Prostate gland (tissue), 2 donors: ENCODE results near the gene SACM1L. TPM values are rescaled to one million over a fixed set of nuclear protein-coding genes. Genes with fewer than 3 reads are reported as not detected.

Experiments used
- DNase-seq: peaks from one replicate; pipeline ENCODE4 v3.0.0-alpha.2; 2019; ENCODE audit warnings: low spot score
- H3K27ac ChIP-seq, 2 donors: fragments of 200-600 bp; sonication (generic); 2 replicates each; pipeline ENCODE4 v1.5.1; 2017 to 2019
- H3K27me3 ChIP-seq: fragments of 200-600 bp; sonication (generic); replicated peaks from 2 replicates; pipeline ENCODE4 v1.5.1; 2019; ENCODE audit not compliant: insufficient read depth
- H3K36me3 ChIP-seq, 2 donors: fragments of 200-600 bp; sonication (generic); 1 replicate in 1 of 2; 2 replicates in 1 of 2; pipeline versions ENCODE4 v1.5.1 to v1.8.1; 2017 to 2019
- H3K4me1 ChIP-seq: fragments of 200-600 bp; sonication (generic); replicated peaks from 2 replicates; pipeline ENCODE4 v1.5.1; 2019
- H3K4me3 ChIP-seq, 2 donors: fragments of 200-600 bp; sonication (generic); 2 replicates each; pipeline ENCODE4 v1.5.1; 2017 to 2019
- H3K9me3 ChIP-seq: fragments of 200-600 bp; sonication (generic); 2 replicates; pipeline ENCODE4 v1.5.1; 2017
- POLR2A ChIP-seq: fragments of 450-650 bp; IDR thresholded peaks from one replicate; pipeline ENCODE4 v1.6.1; 2016; ENCODE audit warnings: antibody characterized with exemption, mild to moderate bottlenecking
- POLR2AphosphoS5 ChIP-seq: sonication (generic); formaldehyde crosslinking; IDR thresholded peaks from one replicate; pipeline ENCODE4 v1.6.1; 2017; ENCODE audit warnings: antibody characterized with exemption
- WGBS: methylation state at CpG from one replicate; pipeline ENCODE4 v1.1.5; 2018; 5-methylcytosine and 5-hydroxymethylcytosine counted together
- intact Hi-C: fragments of 100-400 bp; cut with DNase I; formaldehyde crosslinking; loops from one replicate; pipeline ENCODE4 v1.14.2; 2022
- total RNA-seq, 2 donors: library from RNA; depleted of rRNA; stranded (reverse); fragments of >200 nt; gene quantifications; one replicate each; pipeline ENCODE4 v1.1.0, GENCODE V29; 2016
- TF ChIP-seq, protein P1 (sequence below), 4 experiments: fragments of 200-600 bp in 2 of 4; fragments of 450-650 bp in 2 of 4; sonication (generic) in 2 of 4; IDR thresholded peaks; 1 replicate in 3 of 4; 2 replicates in 1 of 4; pipeline ENCODE4 v1.5.1; 2016 to 2019; ENCODE audit warnings: antibody characterized with exemption in 4 of 4, mild to moderate bottlenecking in 2 of 4, moderate library complexity in 2 of 4

The SACM1L gene
- total RNA-seq, 2 donors from 2014 or later, result 56.6 to 62.8 TPM

DNA sequence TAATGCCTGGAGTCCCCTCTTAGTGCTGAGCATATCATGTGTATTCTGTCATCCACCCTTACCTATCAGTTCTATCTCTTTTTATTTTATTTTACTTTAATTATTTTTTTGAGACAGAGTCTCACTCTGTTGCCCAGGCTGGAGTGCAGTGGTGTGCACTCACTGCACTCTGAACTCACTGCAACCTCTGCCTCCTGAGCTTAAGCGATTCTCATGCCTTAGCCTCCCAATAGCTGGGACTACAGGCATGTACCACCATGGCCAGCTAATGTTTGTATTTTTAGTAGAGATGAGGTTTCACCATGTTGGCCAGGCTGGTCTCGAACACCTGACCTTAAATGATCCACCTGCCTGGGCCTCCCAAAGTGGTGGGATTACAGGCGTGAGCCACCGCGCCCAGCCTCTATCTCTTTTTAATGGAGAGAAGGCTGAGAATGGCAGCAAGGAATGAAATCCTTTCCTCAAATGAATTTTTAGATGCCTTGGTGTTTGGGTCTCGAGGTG, 11.4 kb downstream of the SACM1L start:
- DNase-seq, result no peak
- intact Hi-C loops, result no loop called here
- no peaks in the 10 kb centered on the region for H3K9me3 ChIP-seq
- no peaks in the 10 kb centered on the region for H3K36me3 ChIP-seq
- H3K27ac ChIP-seq, result no peak overlapping the region
- WGBS, result over 99% methylated on average over 6 of the region's 6 CpGs
- H3K4me1 ChIP-seq, result no peaks in the 10 kb centered on the region
- H3K27me3 ChIP-seq, result no peaks in the 10 kb centered on the region
- H3K4me3 ChIP-seq, result no peak overlapping the region
- no peak for TF ChIP-seq POLR2A
- TF ChIP-seq, protein P1, sequence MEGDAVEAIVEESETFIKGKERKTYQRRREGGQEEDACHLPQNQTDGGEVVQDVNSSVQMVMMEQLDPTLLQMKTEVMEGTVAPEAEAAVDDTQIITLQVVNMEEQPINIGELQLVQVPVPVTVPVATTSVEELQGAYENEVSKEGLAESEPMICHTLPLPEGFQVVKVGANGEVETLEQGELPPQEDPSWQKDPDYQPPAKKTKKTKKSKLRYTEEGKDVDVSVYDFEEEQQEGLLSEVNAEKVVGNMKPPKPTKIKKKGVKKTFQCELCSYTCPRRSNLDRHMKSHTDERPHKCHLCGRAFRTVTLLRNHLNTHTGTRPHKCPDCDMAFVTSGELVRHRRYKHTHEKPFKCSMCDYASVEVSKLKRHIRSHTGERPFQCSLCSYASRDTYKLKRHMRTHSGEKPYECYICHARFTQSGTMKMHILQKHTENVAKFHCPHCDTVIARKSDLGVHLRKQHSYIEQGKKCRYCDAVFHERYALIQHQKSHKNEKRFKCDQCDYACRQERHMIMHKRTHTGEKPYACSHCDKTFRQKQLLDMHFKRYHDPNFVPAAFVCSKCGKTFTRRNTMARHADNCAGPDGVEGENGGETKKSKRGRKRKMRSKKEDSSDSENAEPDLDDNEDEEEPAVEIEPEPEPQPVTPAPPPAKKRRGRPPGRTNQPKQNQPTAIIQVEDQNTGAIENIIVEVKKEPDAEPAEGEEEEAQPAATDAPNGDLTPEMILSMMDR (IDR thresholded peaks at IDR 0.05), result no peak
- TF ChIP-seq POLR2AphosphoS5, result no peak

DNA sequence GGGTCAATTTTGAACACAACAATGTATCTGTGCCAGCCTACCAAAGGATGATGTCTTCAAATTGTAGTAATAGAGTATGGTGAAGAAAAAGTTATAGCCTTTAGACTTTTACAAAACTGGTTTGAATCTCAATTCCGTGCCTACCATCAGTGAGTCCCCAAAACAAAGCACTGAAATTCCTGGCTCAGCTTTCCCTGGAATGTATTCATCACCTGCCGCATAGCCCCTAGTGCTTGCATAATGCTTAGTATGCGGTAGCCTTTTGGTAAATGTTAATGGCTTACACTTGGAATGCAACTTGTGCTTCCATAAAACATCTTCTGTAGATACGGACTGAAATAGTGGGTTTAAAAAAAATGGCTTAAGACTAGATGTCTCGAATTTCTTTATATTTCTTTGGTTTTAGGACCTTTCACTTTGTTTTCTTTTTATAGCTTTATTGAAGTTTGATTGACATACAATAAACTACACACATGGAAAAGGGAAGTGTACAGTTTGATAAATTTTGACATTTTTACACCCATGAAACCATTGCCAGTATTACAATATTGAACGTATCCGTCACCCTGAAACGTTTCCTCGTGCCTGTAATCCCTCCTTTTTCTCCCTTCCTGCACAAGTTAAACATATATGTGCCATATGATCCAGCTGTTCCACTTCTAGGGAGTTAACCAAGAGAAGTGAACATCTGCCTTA, 12.1 kb downstream of the SACM1L start:
- Histone ChIP-seq H3K9me3 (no peaks in the 10 kb centered on the region), H3K27ac (no peak overlapping the region), H3K4me3 (no peak overlapping the region), H3K36me3 (no peaks in the 10 kb centered on the region), H3K4me1 (no peaks in the 10 kb centered on the region), H3K27me3 (no peaks in the 10 kb centered on the region)
- DNase-seq, result no peak
- intact Hi-C loops, result no loop called here
- 43% methylated on average over 9 of the region's 9 CpGs for WGBS
- TF ChIP-seq, protein P1 (IDR thresholded peaks at IDR 0.05), result no peak
- TF ChIP-seq POLR2AphosphoS5 (no peak), POLR2A (no peak)

DNA sequence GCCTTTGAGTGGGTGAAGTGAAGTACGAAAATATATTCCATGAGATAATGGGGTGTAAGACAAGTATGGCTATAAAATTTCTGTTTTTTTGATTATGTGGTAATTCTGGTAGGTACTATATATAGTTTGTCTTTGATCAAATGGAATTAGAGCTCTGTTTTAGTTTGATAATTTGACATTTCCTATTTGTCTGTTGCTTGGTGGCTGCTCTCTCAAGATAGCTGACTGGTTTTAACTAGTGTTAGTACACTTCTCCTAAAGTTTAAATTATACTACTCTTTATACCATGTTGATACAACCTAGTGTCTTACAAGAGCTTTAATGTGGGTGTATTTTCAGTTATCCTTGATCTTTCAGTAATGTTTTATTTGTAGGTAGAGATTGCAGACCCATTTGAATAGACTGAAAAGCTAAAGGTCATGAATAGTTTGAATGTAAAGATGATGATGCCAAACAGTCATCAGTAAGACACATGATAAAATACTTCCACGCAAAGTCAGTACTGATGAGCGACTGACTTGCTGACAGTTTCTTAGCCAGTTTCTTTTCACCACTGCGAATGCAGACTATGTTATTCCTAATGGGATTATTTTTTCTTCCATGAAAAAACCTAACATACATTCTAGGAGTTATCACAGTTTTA, 15.2 kb downstream of the SACM1L start:
- no peaks in the 10 kb centered on the region for H3K27me3 ChIP-seq
- H3K4me1 ChIP-seq, result no peaks in the 10 kb centered on the region
- H3K27ac ChIP-seq, result no peak overlapping the region
- WGBS, result 99% methylated on average over 4 of the region's 4 CpGs
- intact Hi-C loops, result no loop called here
- H3K4me3 ChIP-seq, result no peak overlapping the region
- DNase-seq, result no peak
- H3K9me3 ChIP-seq, result no peaks in the 10 kb centered on the region
- TF ChIP-seq, protein P1 (IDR thresholded peaks at IDR 0.05), result no peak
- no peak for TF ChIP-seq POLR2A
- TF ChIP-seq POLR2AphosphoS5, result no peak
- H3K36me3 ChIP-seq, result no peaks in the 10 kb centered on the region

- Histone ChIP-seq H3K4me3 (no peak overlapping the region), H3K27ac (no peak overlapping the region), H3K4me1 (no peaks in the 10 kb centered on the region), H3K36me3 (no peaks in the 10 kb centered on the region), H3K9me3 (no peaks in the 10 kb centered on the region), H3K27me3 (no peaks in the 10 kb centered on the region)
- TF ChIP-seq, protein P1 (IDR thresholded peaks at IDR 0.05), result no peak
- TF ChIP-seq POLR2AphosphoS5, result no peak
- TF ChIP-seq POLR2A, result no peak
- WGBS, result 78% methylated on average over 2 of the region's 2 CpGs
- DNase-seq, result no peak
- intact Hi-C loops, result no loop called here
These were observed 16.9 kb downstream of the SACM1L start for GRCh38 chr3:45705839-45706808.
